ENCODE results near the gene RCAN3.

GRCh38 chr1:24474193-24474592 lies 28.4 kb upstream of the RCAN3 start:
- TF ChIP-seq SUZ12 (IDR thresholded peaks at IDR 0.05; ENCODE audit: extremely low read depth, insufficient read depth, insufficient read length) (no peak), ZNF274 (IDR thresholded peaks at IDR 0.05; ENCODE audit: low read depth, low read length) (no peak), YY1 (IDR thresholded peaks at IDR 0.05; ENCODE audit: insufficient read depth, insufficient read length) (no peak)

All from NT2/D1 (cell line).